ENCODE data around the gene NAPA. TPM values are rescaled to one million over a fixed set of nuclear protein-coding genes. Genes with fewer than 3 reads are reported as not detected.

NAPA gene
- total and polyA plus RNA-seq, 4 donors, result 60.6 to 203 (median 131) TPM

DNA sequence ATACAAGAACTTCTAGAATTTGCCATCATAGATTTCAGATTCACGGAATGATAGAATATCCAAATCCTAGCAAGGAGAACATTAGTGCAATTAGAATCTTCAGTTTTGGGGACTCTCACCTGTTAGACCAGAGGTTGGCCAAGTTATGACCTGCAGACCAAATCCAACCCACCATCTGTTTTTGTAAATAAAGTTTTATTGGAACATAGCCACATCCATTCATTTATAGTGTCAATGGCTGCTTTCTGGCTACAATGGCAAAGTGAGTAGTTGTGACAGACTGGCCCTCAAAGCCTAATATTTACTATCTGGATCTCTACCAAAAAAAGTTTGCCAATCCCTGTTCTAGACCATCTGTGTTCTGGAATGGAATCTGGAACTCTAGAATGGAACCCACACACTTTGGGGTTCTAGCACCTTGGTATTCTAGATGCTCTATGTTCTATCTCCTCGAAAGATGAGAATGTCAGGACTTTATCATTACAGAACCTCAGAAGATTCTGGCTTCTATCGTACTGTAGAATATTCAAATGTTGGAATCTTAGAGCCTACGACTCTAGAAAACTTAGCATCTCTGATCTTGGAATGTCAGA, 33.3 kb downstream of the NAPA start:
- Histone ChIP-seq H3K27ac (ENCODE audit: low read depth, low read length) (no peak overlapping the region), H3K36me3 (ENCODE audit: control insufficient read depth, insufficient read depth, low read length) (peaks cover 11% of the 10 kb centered on the region), H3K4me1 (ENCODE audit: control insufficient read depth, insufficient read depth, low read length) (peaks cover 19% of the 10 kb centered on the region), H3K4me3 (ENCODE audit: low read depth, low read length) (no peak overlapping the region), H3K9me3 (ENCODE audit: control insufficient read depth, insufficient read depth, low read length) (no peaks in the 10 kb centered on the region), H3K27me3 (ENCODE audit: control insufficient read depth, insufficient read depth, low read length) (no peaks in the 10 kb centered on the region)
- WGBS (ENCODE audit: insufficient coverage), result 80% methylated on average over 1 of the region's 4 CpGs
- no peak for DNase-seq (ENCODE audit: low read depth in 4 of 6, low spot score in 6 of 6)

GRCh38 chr19:47480658-47481057, 34.2 kb downstream of the NAPA start:
- WGBS (ENCODE audit: insufficient coverage), result 86% methylated on average over 16 of the region's 16 CpGs
- no peaks in the 10 kb centered on the region for H3K27me3 ChIP-seq (ENCODE audit: control insufficient read depth, insufficient read depth, low read length)
- no peak for DNase-seq (ENCODE audit: low read depth in 4 of 6, low spot score in 6 of 6)
- no peaks in the 10 kb centered on the region for H3K9me3 ChIP-seq (ENCODE audit: control insufficient read depth, insufficient read depth, low read length)
- peaks cover 14% of the 10 kb centered on the region for H3K36me3 ChIP-seq (ENCODE audit: control insufficient read depth, insufficient read depth, low read length)
- no peak overlapping the region for H3K4me3 ChIP-seq (ENCODE audit: low read depth, low read length)
- H3K4me1 ChIP-seq (ENCODE audit: control insufficient read depth, insufficient read depth, low read length), result peaks cover 19% of the 10 kb centered on the region
- H3K27ac ChIP-seq (ENCODE audit: low read depth, low read length), result no peak overlapping the region

- Histone ChIP-seq H3K4me1 (ENCODE audit: control insufficient read depth, insufficient read depth, low read length) (peaks cover 19% of the 10 kb centered on the region), H3K27ac (ENCODE audit: low read depth, low read length) (no peak overlapping the region), H3K27me3 (ENCODE audit: control insufficient read depth, insufficient read depth, low read length) (no peaks in the 10 kb centered on the region), H3K9me3 (ENCODE audit: control insufficient read depth, insufficient read depth, low read length) (no peaks in the 10 kb centered on the region), H3K36me3 (ENCODE audit: control insufficient read depth, insufficient read depth, low read length) (peaks cover 18% of the 10 kb centered on the region), H3K4me3 (ENCODE audit: low read depth, low read length) (no peak overlapping the region)
- no peak for DNase-seq (ENCODE audit: low read depth in 4 of 6, low spot score in 6 of 6)
- WGBS (ENCODE audit: insufficient coverage), result 7% methylated on average over 29 of the region's 39 CpGs
Observed at GRCh38 chr19:47479701-47480503, 35.0 kb downstream of the NAPA start.

DNA sequence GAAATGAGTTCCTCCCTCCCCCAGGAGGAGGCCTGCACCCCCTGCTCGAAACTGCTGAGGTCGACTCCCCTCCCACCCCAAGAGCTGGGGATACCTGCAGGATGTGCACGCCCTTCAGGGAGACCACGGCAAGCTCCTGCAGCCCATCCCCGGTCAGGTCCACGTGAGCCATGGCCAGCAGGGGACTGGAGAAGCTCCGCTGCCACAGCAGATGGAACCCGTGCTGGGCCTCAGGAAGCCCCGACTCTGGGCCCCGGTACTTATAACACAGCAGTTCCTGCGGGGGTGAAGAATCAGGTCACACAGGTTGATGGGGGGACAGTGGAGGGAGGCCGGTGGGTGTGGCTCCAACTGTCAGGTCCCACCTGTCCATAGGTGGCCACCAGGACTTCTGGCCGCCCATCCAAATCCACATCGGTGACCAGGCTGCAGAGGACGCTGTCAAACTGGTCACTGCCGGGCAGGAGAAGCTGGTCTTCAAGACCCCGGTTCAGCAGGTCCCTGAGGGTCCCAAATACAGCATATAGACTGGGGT, 38.4 kb downstream of the NAPA start:
- Histone ChIP-seq H3K9me3 (ENCODE audit: control insufficient read depth, insufficient read depth, low read length) (no peaks in the 10 kb centered on the region), H3K27me3 (ENCODE audit: control insufficient read depth, insufficient read depth, low read length) (peaks cover 2% of the 10 kb centered on the region), H3K36me3 (ENCODE audit: control insufficient read depth, insufficient read depth, low read length) (peaks cover 19% of the 10 kb centered on the region), H3K4me1 (ENCODE audit: control insufficient read depth, insufficient read depth, low read length) (peaks cover 13% of the 10 kb centered on the region), H3K27ac (ENCODE audit: low read depth, low read length) (no peak overlapping the region), H3K4me3 (ENCODE audit: low read depth, low read length) (no peak overlapping the region)
- WGBS (ENCODE audit: insufficient coverage), result 90% methylated on average over 17 of the region's 17 CpGs
- DNase-seq (ENCODE audit: low read depth in 4 of 6, low spot score in 6 of 6), result no peak

DNA sequence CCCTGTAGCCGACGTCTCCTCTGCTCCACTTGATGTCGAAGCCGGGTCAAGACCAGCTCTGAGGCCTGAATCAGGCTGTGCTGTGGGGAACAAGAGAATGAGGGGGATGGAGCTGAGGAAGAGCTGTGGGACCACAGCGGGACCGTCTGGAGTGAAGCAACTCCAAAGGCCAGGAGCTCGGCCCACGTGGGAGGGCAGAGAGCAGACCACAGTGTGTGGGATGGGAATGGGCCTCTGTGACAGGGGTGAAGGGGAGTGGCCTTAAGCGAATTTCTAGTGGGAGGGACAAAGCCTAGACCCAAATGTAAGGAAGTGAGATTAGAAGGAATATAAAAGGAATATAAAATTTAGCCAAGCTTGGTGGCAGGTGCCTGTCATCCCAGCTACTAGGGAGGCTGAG, 39.4 kb downstream of the NAPA start:
- no peak for DNase-seq (ENCODE audit: low read depth in 4 of 6, low spot score in 6 of 6)
- Histone ChIP-seq H3K4me3 (ENCODE audit: low read depth, low read length) (no peak overlapping the region), H3K27me3 (ENCODE audit: control insufficient read depth, insufficient read depth, low read length) (peaks cover 9% of the 10 kb centered on the region), H3K4me1 (ENCODE audit: control insufficient read depth, insufficient read depth, low read length) (peaks cover 22% of the 10 kb centered on the region), H3K27ac (ENCODE audit: low read depth, low read length) (no peak overlapping the region), H3K36me3 (ENCODE audit: control insufficient read depth, insufficient read depth, low read length) (peaks cover 19% of the 10 kb centered on the region), H3K9me3 (ENCODE audit: control insufficient read depth, insufficient read depth, low read length) (no peaks in the 10 kb centered on the region)
- WGBS (ENCODE audit: insufficient coverage), result 76% methylated on average over 9 of the region's 9 CpGs

DNA sequence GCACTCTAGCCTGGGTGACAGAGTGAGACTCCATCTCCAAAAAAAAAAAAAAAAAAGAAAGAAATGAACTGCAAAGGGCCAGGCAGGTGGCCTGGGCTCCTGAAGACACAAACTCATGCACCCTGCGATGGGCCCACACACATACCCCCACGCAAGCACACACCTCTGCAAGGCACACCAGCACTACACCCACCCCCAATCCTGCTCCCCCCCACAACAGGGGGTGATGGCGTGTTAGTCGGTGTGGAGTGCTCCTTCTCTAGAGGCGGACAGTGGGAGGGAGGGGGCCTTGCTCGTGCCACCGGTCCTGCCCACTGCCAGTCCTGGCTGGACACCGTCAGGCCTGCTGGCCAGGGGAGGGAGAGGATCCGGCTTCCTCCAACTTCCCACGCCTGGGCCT, 41.5 kb downstream of the NAPA start:
- H3K4me1 ChIP-seq (ENCODE audit: control insufficient read depth, insufficient read depth, low read length), result peaks cover 38% of the 10 kb centered on the region
- no peak overlapping the region for H3K4me3 ChIP-seq (ENCODE audit: low read depth, low read length)
- H3K27ac ChIP-seq (ENCODE audit: low read depth, low read length), result no peak overlapping the region
- peaks cover 19% of the 10 kb centered on the region for H3K36me3 ChIP-seq (ENCODE audit: control insufficient read depth, insufficient read depth, low read length)
- no peaks in the 10 kb centered on the region for H3K9me3 ChIP-seq (ENCODE audit: control insufficient read depth, insufficient read depth, low read length)
- 63% methylated on average over 6 of the region's 10 CpGs for WGBS (ENCODE audit: insufficient coverage)
- no peak for DNase-seq (ENCODE audit: low read depth in 4 of 6, low spot score in 6 of 6)
- H3K27me3 ChIP-seq (ENCODE audit: control insufficient read depth, insufficient read depth, low read length), result peaks cover 14% of the 10 kb centered on the region

DNA sequence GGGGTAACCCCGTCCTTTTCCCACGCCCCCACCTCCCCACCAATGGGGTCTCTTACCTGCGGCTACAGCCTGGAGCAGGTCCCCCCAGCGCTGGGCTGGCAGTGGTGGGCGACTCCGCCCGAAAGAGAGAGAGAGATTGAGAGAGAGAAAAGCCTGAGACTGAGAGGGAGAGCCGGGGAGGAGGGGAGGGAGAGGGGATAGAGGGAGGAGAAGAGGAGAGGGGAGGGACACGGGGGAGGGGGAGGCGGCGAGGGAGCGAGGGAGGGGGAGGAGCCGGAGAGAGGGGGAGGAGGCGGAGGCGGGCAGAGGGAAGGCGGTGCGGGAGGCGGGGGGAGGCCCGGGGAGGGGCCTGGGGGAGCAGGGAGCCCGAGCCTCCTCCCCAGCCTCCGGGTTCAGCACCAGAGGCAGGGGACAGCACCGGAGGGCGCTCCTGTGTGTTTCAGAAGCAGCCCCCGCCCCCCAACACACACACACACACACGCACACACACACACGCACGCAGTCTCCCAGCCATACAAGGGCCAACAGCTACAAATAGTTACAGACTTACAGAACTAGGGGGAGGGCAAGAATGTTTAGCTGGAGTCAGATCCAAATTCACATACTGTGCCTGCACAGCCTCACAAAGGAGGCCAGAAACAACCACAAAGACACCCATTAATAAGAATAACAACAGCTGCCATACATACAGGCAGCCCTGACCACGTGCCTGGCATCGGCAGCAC, 43.0 kb downstream of the NAPA start, which contains the start of gene SLC8A2:
Gene SLC8A2 (minus strand): TSS at position 161 of the 725 bp plus-strand sequence. CDS start 5,490 bp downstream, outside the sequence.
- DNase-seq (ENCODE audit: low read depth in 4 of 6, low spot score in 6 of 6), result peak; percentile 56 to 96 (median 71)
- Histone ChIP-seq H3K4me3 (ENCODE audit: low read depth, low read length) (peak within 1 kb of the TSS; percentile 52), H3K4me1 (ENCODE audit: control insufficient read depth, insufficient read depth, low read length) (peaks cover 38% of the 10 kb centered on the region), H3K27ac (ENCODE audit: low read depth, low read length) (no peak within 1 kb of the TSS), H3K27me3 (ENCODE audit: control insufficient read depth, insufficient read depth, low read length) (peaks cover 14% of the 10 kb centered on the region), H3K36me3 (ENCODE audit: control insufficient read depth, insufficient read depth, low read length) (peaks cover 16% of the 10 kb centered on the region), H3K9me3 (ENCODE audit: control insufficient read depth, insufficient read depth, low read length) (no peaks in the 10 kb centered on the region)
- WGBS (ENCODE audit: insufficient coverage), result 2% methylated on average over 7 of the region's 29 CpGs

GRCh38 chr19:47471381-47471732, 43.5 kb downstream of the NAPA start:
- 1% methylated on average over 14 of the region's 16 CpGs for WGBS (ENCODE audit: insufficient coverage)
- H3K4me3 ChIP-seq (ENCODE audit: low read depth, low read length), result peak overlapping the region; percentile 52
- H3K27ac ChIP-seq (ENCODE audit: low read depth, low read length), result no peak overlapping the region
- H3K4me1 ChIP-seq (ENCODE audit: control insufficient read depth, insufficient read depth, low read length), result peaks cover 38% of the 10 kb centered on the region
- DNase-seq (ENCODE audit: low read depth in 4 of 6, low spot score in 6 of 6), result no peak
- H3K36me3 ChIP-seq (ENCODE audit: control insufficient read depth, insufficient read depth, low read length), result peaks cover 11% of the 10 kb centered on the region
- H3K9me3 ChIP-seq (ENCODE audit: control insufficient read depth, insufficient read depth, low read length), result no peaks in the 10 kb centered on the region
- peaks cover 14% of the 10 kb centered on the region for H3K27me3 ChIP-seq (ENCODE audit: control insufficient read depth, insufficient read depth, low read length)

GRCh38 chr19:47470447-47471195, 44.2 kb downstream of the NAPA start:
- 28% methylated on average over 13 of the region's 13 CpGs for WGBS (ENCODE audit: insufficient coverage)
- Histone ChIP-seq H3K27ac (ENCODE audit: low read depth, low read length) (no peak overlapping the region), H3K4me1 (ENCODE audit: control insufficient read depth, insufficient read depth, low read length) (peaks cover 38% of the 10 kb centered on the region)

More at GRCh38 chr19:47470447-47471195, 44.2 kb downstream of the NAPA start:
- Histone ChIP-seq H3K9me3 (ENCODE audit: control insufficient read depth, insufficient read depth, low read length) (no peaks in the 10 kb centered on the region), H3K27me3 (ENCODE audit: control insufficient read depth, insufficient read depth, low read length) (peaks cover 14% of the 10 kb centered on the region), H3K36me3 (ENCODE audit: control insufficient read depth, insufficient read depth, low read length) (peaks cover 15% of the 10 kb centered on the region), H3K4me3 (ENCODE audit: low read depth, low read length) (peak overlapping the region; percentile 52)
- DNase-seq (ENCODE audit: low read depth in 4 of 6, low spot score in 6 of 6), result no peak

Data from spinal cord (tissue), 10 donors.